GM23248 (cell line): ENCODE measurements around the gene MAML2. TPM values are rescaled to one million over a fixed set of nuclear protein-coding genes. Genes with fewer than 3 reads are reported as not detected.

ENCODE experiments used
- DNase-seq: peaks from one replicate; pipeline ENCODE4 v3.0.0-alpha.2; 2015
- H2AFZ ChIP-seq: fragments of 200-600 bp; sonication (generic); 2 replicates; pipeline ENCODE4 v1.6.1; 2016; ENCODE audit warnings: antibody characterized with exemption
- H3F3A ChIP-seq: fragments of 200-600 bp; sonication (generic); 2 replicates; pipeline ENCODE4 v1.6.1; 2016; ENCODE audit warnings: mild to moderate bottlenecking, antibody characterized with exemption, mixed run types; ENCODE audit not compliant: insufficient read depth
- H3K27ac ChIP-seq: fragments of 200-600 bp; sonication (generic); 2 replicates; pipeline ENCODE4 v1.5.1; 2016; ENCODE audit warnings: mild to moderate bottlenecking
- H3K27me3 ChIP-seq: fragments of 200-600 bp; sonication (generic); replicated peaks from 2 replicates; pipeline ENCODE4 v1.6.1; 2016; ENCODE audit warnings: mild to moderate bottlenecking; ENCODE audit not compliant: insufficient read depth
- H3K36me3 ChIP-seq: fragments of 200-600 bp; sonication (generic); 2 replicates; pipeline ENCODE4 v1.6.1; 2016; ENCODE audit warnings: low read depth, mild to moderate bottlenecking
- H3K4me1 ChIP-seq: fragments of 200-600 bp; sonication (generic); 2 replicates; pipeline ENCODE4 v1.6.1; 2016; ENCODE audit warnings: mild to moderate bottlenecking; ENCODE audit not compliant: insufficient read depth
- H3K4me2 ChIP-seq: fragments of 200-600 bp; sonication (generic); one replicate; pipeline ENCODE4 v1.6.1; 2016; ENCODE audit warnings: mild to moderate bottlenecking; ENCODE audit not compliant: unreplicated experiment
- H3K4me3 ChIP-seq: fragments of 200-600 bp; sonication (generic); 2 replicates; pipeline ENCODE4 v1.5.1; 2016; ENCODE audit warnings: mild to moderate bottlenecking
- H3K79me2 ChIP-seq: fragments of 200-600 bp; sonication (generic); 2 replicates; pipeline ENCODE4 v1.6.1; 2016; ENCODE audit warnings: mild to moderate bottlenecking; ENCODE audit not compliant: insufficient read depth
- H3K9ac ChIP-seq: fragments of 200-600 bp; sonication (generic); 2 replicates; pipeline ENCODE4 v1.6.1; 2016; ENCODE audit warnings: mild to moderate bottlenecking
- H3K9me2 ChIP-seq: fragments of 200-600 bp; sonication (generic); 2 replicates; pipeline ENCODE4 v1.6.1; 2016; ENCODE audit warnings: mixed run types, mild to moderate bottlenecking, moderate library complexity; ENCODE audit not compliant: insufficient read depth
- H3K9me3 ChIP-seq: fragments of 200-600 bp; sonication (generic); one replicate; pipeline ENCODE4 v1.6.1; 2017; ENCODE audit warnings: low read depth
- H4K20me1 ChIP-seq: fragments of 200-600 bp; sonication (generic); 2 replicates; pipeline ENCODE4 v1.6.0; 2016; ENCODE audit not compliant: insufficient read depth
- EZH2 ChIP-seq: fragments of 200-600 bp; sonication (generic); IDR thresholded peaks from 2 replicates; pipeline ENCODE4 v1.6.1; 2018; ENCODE audit warnings: antibody characterized with exemption, mild to moderate bottlenecking; ENCODE audit not compliant: insufficient read depth, poor library complexity, severe bottlenecking
- EZH2phosphoT487 ChIP-seq: fragments of 200-600 bp; sonication (generic); IDR thresholded peaks from 2 replicates; pipeline ENCODE4 v1.6.1; 2018; ENCODE audit warnings: antibody characterized with exemption, moderate library complexity, mild to moderate bottlenecking, low read depth; ENCODE audit not compliant: insufficient read depth
- WGBS, 2 experiments: methylation state at CpG; one replicate each; pipeline ENCODE4 v1.1.6; 2015 to 2017; ENCODE audit warnings: low lambda C conversion rate in 2 of 2, low coverage in 1 of 2; ENCODE audit errors: missing lambda C conversion rate in 2 of 2; 5-methylcytosine and 5-hydroxymethylcytosine counted together
- in situ Hi-C: fragments of 300-500 bp; cut with MboI; formaldehyde crosslinking; loops from 2 replicates; pipeline ENCODE4 v1.15.0; 2020
- polyA plus RNA-seq: library from polyadenylated mRNA; unstranded; fragments of >200 nt; fragmentation: Nextera tagmentation; extraction: Ambion mirVana; gene quantifications from 2 replicates; pipeline ENCODE4 v1.2.1, GENCODE V29; 2016
- total RNA-seq: library from RNA; depleted of rRNA; stranded (reverse); fragments of >200 nt; shearing (Covaris generic); gene quantifications from 2 replicates; pipeline ENCODE4 v1.2.3, GENCODE V29; 2014

Gene MAML2
- total and polyA plus RNA-seq, 2 experiments from 2014 or later, result 7.4 to 23.7 TPM

- Histone ChIP-seq H3K27ac (no peak overlapping the region), H3K4me3 (no peak overlapping the region), H3K9ac (no peak overlapping the region), H2AFZ (no peak overlapping the region), H3K9me3 (no peaks in the 10 kb centered on the region), H4K20me1 (no peaks in the 10 kb centered on the region), H3K36me3 (peaks cover 12% of the 10 kb centered on the region), H3K4me1 (peaks cover 19% of the 10 kb centered on the region), H3F3A (peaks cover 14% of the 10 kb centered on the region; the same call in 1 of the 2 replicates), H3K9me2 (no peaks in the 10 kb centered on the region), H3K27me3 (no peaks in the 10 kb centered on the region), H3K79me2 (peaks cover 75% of the 10 kb centered on the region), H3K4me2 (no peak overlapping the region)
- TF ChIP-seq EZH2 (no peak), EZH2phosphoT487 (no peak)
- in situ Hi-C loops, result no loop called here
- WGBS, 2 experiments, result 66 to 72% methylated on average over 8 of the region's 8 CpGs
- DNase-seq, result no peak
Observed at GRCh38 chr11:96070453-96070852, 272.5 kb downstream of the MAML2 start.

GRCh38 chr11:96067160-96067559 lies 275.8 kb downstream of the MAML2 start:
- Histone ChIP-seq H4K20me1 (no peaks in the 10 kb centered on the region), H3K36me3 (peaks cover 6% of the 10 kb centered on the region; the same call in 1 of the 2 replicates), H3K27me3 (no peaks in the 10 kb centered on the region), H3K9me2 (no peaks in the 10 kb centered on the region), H2AFZ (no peak overlapping the region), H3K4me1 (peaks cover 36% of the 10 kb centered on the region), H3K79me2 (peaks cover 76% of the 10 kb centered on the region), H3F3A (peaks cover 30% of the 10 kb centered on the region), H3K27ac (no peak overlapping the region), H3K9me3 (no peaks in the 10 kb centered on the region), H3K4me2 (no peak overlapping the region), H3K9ac (no peak overlapping the region), H3K4me3 (no peak overlapping the region)
- TF ChIP-seq EZH2phosphoT487 (no peak), EZH2 (no peak)
- 98 to 100% methylated on average over 3 of the region's 3 CpGs for WGBS, 2 experiments
- in situ Hi-C loops, result no loop called here
- no peak for DNase-seq

- Histone ChIP-seq H3F3A (peaks cover 48% of the 10 kb centered on the region), H3K9me3 (no peaks in the 10 kb centered on the region), H3K9me2 (no peaks in the 10 kb centered on the region), H3K27me3 (no peaks in the 10 kb centered on the region), H3K9ac (no peak overlapping the region), H3K4me3 (no peak overlapping the region), H4K20me1 (no peaks in the 10 kb centered on the region), H3K4me2 (peak overlapping the region; percentile 16), H3K27ac (peak overlapping the region; percentile 44), H3K4me1 (peaks cover 54% of the 10 kb centered on the region), H3K36me3 (peaks cover 7% of the 10 kb centered on the region; the same call in 1 of the 2 replicates), H2AFZ (no peak overlapping the region), H3K79me2 (peaks cover 78% of the 10 kb centered on the region)
- in situ Hi-C loops, result no loop called here
- DNase-seq, result peak; percentile 63
- WGBS, 2 experiments, result 35 to 36% methylated on average over 3 of the region's 3 CpGs
- TF ChIP-seq EZH2 (no peak), EZH2phosphoT487 (no peak)
Observed at GRCh38 chr11:96065379-96065778, 277.6 kb downstream of the MAML2 start.

- peaks cover 52% of the 10 kb centered on the region for H3F3A ChIP-seq
- no peak overlapping the region for H3K4me2 ChIP-seq
- H3K9me3 ChIP-seq, result no peaks in the 10 kb centered on the region
- H3K9ac ChIP-seq, result no peak overlapping the region
- TF ChIP-seq EZH2 (no peak), EZH2phosphoT487 (no peak)
- no peaks in the 10 kb centered on the region for H3K9me2 ChIP-seq
- H3K4me1 ChIP-seq, result peaks cover 57% of the 10 kb centered on the region
- H2AFZ ChIP-seq, result no peak overlapping the region
- no peaks in the 10 kb centered on the region for H3K27me3 ChIP-seq
- WGBS, 2 experiments, result 92 to 100% methylated on average over 2 of the region's 2 CpGs
- peaks cover 90% of the 10 kb centered on the region for H3K79me2 ChIP-seq
- H3K36me3 ChIP-seq, result peaks cover 10% of the 10 kb centered on the region; the same call in 1 of the 2 replicates
- in situ Hi-C loops, result no loop called here
- H3K27ac ChIP-seq, result no peak overlapping the region
- H3K4me3 ChIP-seq, result no peak overlapping the region
- DNase-seq, result no peak
- H4K20me1 ChIP-seq, result no peaks in the 10 kb centered on the region
Observed at GRCh38 chr11:96063886-96064285, 279.1 kb downstream of the MAML2 start.

GRCh38 chr11:96063053-96063452 lies 279.9 kb downstream of the MAML2 start:
- H3K27me3 ChIP-seq, result no peaks in the 10 kb centered on the region
- H3K27ac ChIP-seq, result no peak overlapping the region
- peaks cover 10% of the 10 kb centered on the region; the same call in 1 of the 2 replicates for H3K36me3 ChIP-seq
- H3K4me2 ChIP-seq, result no peak overlapping the region
- in situ Hi-C loops, result no loop called here
- H3K9me3 ChIP-seq, result no peaks in the 10 kb centered on the region
- no peak overlapping the region for H3K4me3 ChIP-seq
- no peaks in the 10 kb centered on the region for H4K20me1 ChIP-seq
- peaks cover 95% of the 10 kb centered on the region for H3K79me2 ChIP-seq
- TF ChIP-seq EZH2 (no peak), EZH2phosphoT487 (no peak)
- no peaks in the 10 kb centered on the region for H3K9me2 ChIP-seq
- no peak overlapping the region for H3K9ac ChIP-seq
- DNase-seq, result no peak
- no peak overlapping the region for H2AFZ ChIP-seq
- 91 to 94% methylated on average over 2 of the region's 2 CpGs for WGBS, 2 experiments
- peaks cover 52% of the 10 kb centered on the region for H3F3A ChIP-seq
- peaks cover 57% of the 10 kb centered on the region for H3K4me1 ChIP-seq
